Measurements from ENCODE around the gene ALK. TPM values are rescaled to one million over a fixed set of nuclear protein-coding genes. Genes with fewer than 3 reads are reported as not detected.

ALK gene
- total and polyA plus RNA-seq, 10 of the 15 experiments (the other 5 are each of a cell fraction or from before 2014, with no cell fraction given), result 0.11 TPM; not detected in 9

GRCh38 chr2:29676886-29677453, 244.4 kb downstream of the ALK start:
- ChIA-PET SMC1A (ENCODE audit: uncharacterized antibody, unreplicated experiment) (no interaction called here), RAD21 (ENCODE audit: unreplicated experiment) (no interaction called here), CTCF (no interaction called here), POLR2A (no interaction called here)
- Histone ChIP-seq H3K4me3 (no peak overlapping the region), H3K27me3 (replicated peaks in 1 of 2; ENCODE audit: control insufficient read depth in 2 of 2, insufficient read depth in 2 of 2, low read length in 1 of 2) (no peaks in the 10 kb centered on the region), H3K4me2 (ENCODE audit: control insufficient read depth, insufficient read depth) (no peak overlapping the region), H2AFZ (ENCODE audit: control insufficient read depth, low read depth, low read length) (no peak overlapping the region), H4K20me1 (ENCODE audit: control insufficient read depth, insufficient read depth) (no peaks in the 10 kb centered on the region), H3K27ac (ENCODE audit: control insufficient read depth, insufficient read depth) (no peak overlapping the region), H3K4me1 (ENCODE audit: control insufficient read depth, insufficient read depth, low read length) (no peaks in the 10 kb centered on the region), H3K9ac (ENCODE audit: control insufficient read depth, insufficient read depth, low read length) (no peak overlapping the region), H3K36me3 (ENCODE audit: control insufficient read depth in 2 of 2, insufficient read depth in 2 of 2, low read length in 1 of 2) (no peaks in the 10 kb centered on the region), H3K9me3 (replicated peaks; ENCODE audit: control insufficient read depth, insufficient read depth, low read length) (no peaks in the 10 kb centered on the region), H3K79me2 (ENCODE audit: control insufficient read depth, insufficient read depth, low read length) (no peaks in the 10 kb centered on the region)
- DNase-seq (ENCODE audit: low read depth, low spot score) (no peak), FAIRE-seq (no peak), ATAC-seq (no peak)
- in situ Hi-C loops (cut with MboI) (no loop called here), intact Hi-C loops (cut with micrococcal nuclease; ENCODE audit: unreplicated experiment) (no loop called here)
- TF ChIP-seq SUZ12 (IDR thresholded peaks at IDR 0.05; ENCODE audit: unreplicated experiment), result no peak
- TF ChIP-seq IKZF1 (conservative IDR thresholded peaks at IDR 0.05), result no peak
- no TSS peak for BruUV-seq (replicated peaks)

GRCh38 chr2:29664578-29664977, 256.8 kb downstream of the ALK start:
- FAIRE-seq (no peak), DNase-seq (ENCODE audit: low read depth, low spot score) (no peak), ATAC-seq (no peak)
- Histone ChIP-seq H3K79me2 (ENCODE audit: control insufficient read depth, insufficient read depth, low read length) (no peaks in the 10 kb centered on the region), H3K9ac (ENCODE audit: control insufficient read depth, insufficient read depth, low read length) (no peak overlapping the region), H3K27ac (ENCODE audit: control insufficient read depth, insufficient read depth) (no peak overlapping the region), H3K36me3 (ENCODE audit: control insufficient read depth in 2 of 2, insufficient read depth in 2 of 2, low read length in 1 of 2) (no peaks in the 10 kb centered on the region), H2AFZ (ENCODE audit: control insufficient read depth, low read depth, low read length) (no peak overlapping the region), H4K20me1 (ENCODE audit: control insufficient read depth, insufficient read depth) (no peaks in the 10 kb centered on the region), H3K9me3 (replicated peaks; ENCODE audit: control insufficient read depth, insufficient read depth, low read length) (no peaks in the 10 kb centered on the region), H3K4me2 (ENCODE audit: control insufficient read depth, insufficient read depth) (no peak overlapping the region), H3K4me3 (no peak overlapping the region), H3K4me1 (ENCODE audit: control insufficient read depth, insufficient read depth, low read length) (no peaks in the 10 kb centered on the region), H3K27me3 (replicated peaks in 1 of 2; ENCODE audit: control insufficient read depth in 2 of 2, insufficient read depth in 2 of 2, low read length in 1 of 2) (no peaks in the 10 kb centered on the region; a peak in 1 of 4 replicates)
- SMC1A ChIA-PET (ENCODE audit: uncharacterized antibody, unreplicated experiment), result no interaction called here
- intact Hi-C loops (cut with micrococcal nuclease; ENCODE audit: unreplicated experiment), result no loop called here
- in situ Hi-C loops (cut with MboI), result no loop called here
- RAD21 ChIA-PET (ENCODE audit: unreplicated experiment), result no interaction called here
- 47% methylated on average over 2 of the region's 2 CpGs for WGBS (ENCODE audit: insufficient coverage, insufficient replicate concordance, low lambda C conversion rate, missing lambda C conversion rate)
- CTCF ChIA-PET, result no interaction called here
- POLR2A ChIA-PET, result no interaction called here
- BruUV-seq (replicated peaks), result no TSS peak
- TF ChIP-seq EGR1 (IDR thresholded peaks at IDR 0.05; ENCODE audit: borderline replicate concordance in 1 of 2, low read depth in 2 of 2, low read length in 2 of 2) (no peak), PML (IDR thresholded peaks at IDR 0.05; ENCODE audit: low read length) (no peak), HCFC1 (IDR thresholded peaks at IDR 0.05; ENCODE audit: low read length) (no peak), CBX5 (IDR thresholded peaks at IDR 0.05; ENCODE audit: low read depth) (no peak), GATAD2B (conservative IDR thresholded peaks at IDR 0.05; ENCODE audit: low read depth) (no peak), CBX3 (IDR thresholded peaks at IDR 0.05; ENCODE audit: borderline replicate concordance, low read depth) (no peak), RCOR1 (conservative IDR thresholded peaks at IDR 0.05; ENCODE audit: low read depth, low read length) (no peak), POU2F2 (IDR thresholded peaks at IDR 0.05; ENCODE audit: borderline replicate concordance, low read depth, low read length) (no peak), NFYB (IDR thresholded peaks at IDR 0.05; ENCODE audit: insufficient read depth, low read depth, low read length) (no peak), E4F1 (IDR thresholded peaks at IDR 0.05; ENCODE audit: borderline replicate concordance, partially characterized antibody) (no peak)

All from GM12878 (cell line).